ENCODE data around the gene CDC73. TPM values are rescaled to one million over a fixed set of nuclear protein-coding genes. Genes with fewer than 3 reads are reported as not detected.
"Not testable (repeated sequence)": the region's sequence is repeated elsewhere in the genome, so short reads cannot be mapped to it uniquely, and the experiment has no call there.

Gene CDC73
- total RNA-seq, 4 donors from 2014 or later: 41.4 to 89.4 (median 51.5) TPM

- H3K27ac ChIP-seq: no peak overlapping the region
- WGBS, 2 donors: 88 to 89% methylated on average over 1 of the region's 1 CpG
- no peak for DNase-seq (ENCODE audit: low spot score in 2 of 2)
- peaks cover 0 to 21% (median 0%) of the 10 kb centered on the region in 3 donors for H3K36me3 ChIP-seq
- no peak overlapping the region for H3K4me3 ChIP-seq
- TF ChIP-seq POLR2A (IDR thresholded peaks at IDR 0.05) (no peak), EP300 (IDR thresholded peaks at IDR 0.05) (no peak), CTCF (IDR thresholded peaks at IDR 0.05) (no peak)
- H3K27me3 ChIP-seq: no peaks in the 10 kb centered on the region
- no peaks in the 10 kb centered on the region for H3K9me3 ChIP-seq
- H3K4me1 ChIP-seq: no peaks in the 10 kb centered on the region
These were observed 143.9 kb downstream of the CDC73 start for GRCh38 chr1:193265716-193266115.

GRCh38 chr1:193266794-193267193 is 145.0 kb downstream of the CDC73 start:
- H3K36me3 ChIP-seq: peaks cover 0 to 21% (median 0%) of the 10 kb centered on the region in 3 donors
- H3K4me1 ChIP-seq; H3K27ac ChIP-seq; DNase-seq (ENCODE audit: low spot score in 2 of 2); H3K27me3 ChIP-seq; H3K4me3 ChIP-seq; H3K9me3 ChIP-seq: not testable (repeated sequence)
- WGBS, 2 donors: 97 to 98% methylated on average over 7 of the region's 7 CpGs

GRCh38 chr1:193270996-193271395 is 149.2 kb downstream of the CDC73 start:
- H3K4me3 ChIP-seq: no peak overlapping the region
- 91 to 94% methylated on average over 2 of the region's 2 CpGs for WGBS, 2 donors
- no peaks in the 10 kb centered on the region for H3K36me3 ChIP-seq

GRCh38 chr1:193275773-193276172 is 153.9 kb downstream of the CDC73 start:
- H3K36me3 ChIP-seq: no peaks in the 10 kb centered on the region
- H3K27me3 ChIP-seq: no peaks in the 10 kb centered on the region
- no peak overlapping the region for H3K27ac ChIP-seq
- DNase-seq (ENCODE audit: low spot score in 2 of 2): no peak
- peaks cover 0 to 13% (median 0%) of the 10 kb centered on the region in 4 donors for H3K9me3 ChIP-seq
- 87 to 88% methylated on average over 5 of the region's 5 CpGs for WGBS, 2 donors
- H3K4me3 ChIP-seq: no peak overlapping the region
- TF ChIP-seq CTCF (IDR thresholded peaks at IDR 0.05): no peak
- no peak for TF ChIP-seq EP300 (IDR thresholded peaks at IDR 0.05)
- TF ChIP-seq POLR2A (IDR thresholded peaks at IDR 0.05): no peak
- H3K4me1 ChIP-seq: no peaks in the 10 kb centered on the region

More at GRCh38 chr1:193270996-193271395, 149.2 kb downstream of the CDC73 start:
- TF ChIP-seq EP300 (IDR thresholded peaks at IDR 0.05) (no peak), CTCF (IDR thresholded peaks at IDR 0.05) (no peak), POLR2A (IDR thresholded peaks at IDR 0.05) (no peak)
- no peak for DNase-seq (ENCODE audit: low spot score in 2 of 2)
- peaks cover 0 to 13% (median 0%) of the 10 kb centered on the region in 4 donors for H3K9me3 ChIP-seq
- no peaks in the 10 kb centered on the region for H3K27me3 ChIP-seq
- H3K4me1 ChIP-seq: no peaks in the 10 kb centered on the region
- no peak overlapping the region for H3K27ac ChIP-seq

GRCh38 chr1:193278968-193279367 is 157.1 kb downstream of the CDC73 start:
- no peak for DNase-seq (ENCODE audit: low spot score in 2 of 2)
- TF ChIP-seq POLR2A (IDR thresholded peaks at IDR 0.05) (no peak), EP300 (IDR thresholded peaks at IDR 0.05) (no peak), CTCF (IDR thresholded peaks at IDR 0.05) (no peak)
- H3K27ac ChIP-seq: no peak overlapping the region
- no peaks in the 10 kb centered on the region for H3K4me1 ChIP-seq
- WGBS, 2 donors: 74 to 84% methylated on average over 2 of the region's 2 CpGs
- H3K27me3 ChIP-seq: no peaks in the 10 kb centered on the region
- H3K9me3 ChIP-seq: peaks cover 0 to 3% (median 0%) of the 10 kb centered on the region in 4 donors
- H3K36me3 ChIP-seq: no peaks in the 10 kb centered on the region
- H3K4me3 ChIP-seq: no peak overlapping the region

- Histone ChIP-seq H3K36me3 (no peaks in the 10 kb centered on the region), H3K4me3 (no peak overlapping the region), H3K9me3 (no peaks in the 10 kb centered on the region), H3K27me3 (no peaks in the 10 kb centered on the region), H3K27ac (no peak overlapping the region), H3K4me1 (no peaks in the 10 kb centered on the region)
- WGBS, 2 donors: 78 to 90% methylated on average over 1 of the region's 1 CpG
- no peak for DNase-seq (ENCODE audit: low spot score in 2 of 2)
- no peak for TF ChIP-seq CTCF (IDR thresholded peaks at IDR 0.05)
- TF ChIP-seq POLR2A (IDR thresholded peaks at IDR 0.05): no peak
- TF ChIP-seq EP300 (IDR thresholded peaks at IDR 0.05): no peak
These were observed 160.1 kb downstream of the CDC73 start for GRCh38 chr1:193281894-193282293.
